NOMO-1 (cell line): ENCODE measurements around the gene COL5A3.
"Not testable (repeated sequence)": the region's sequence is repeated elsewhere in the genome, so short reads cannot be mapped to it uniquely, and the experiment has no call there.

Source experiments
- DNase-seq, 2 experiments: peaks; one replicate each; lab custom pipeline; 2025; ENCODE audit not compliant: unreplicated experiment in 2 of 2; lab: John Stamatoyannopoulos, UW

Gene COL5A3

DNA sequence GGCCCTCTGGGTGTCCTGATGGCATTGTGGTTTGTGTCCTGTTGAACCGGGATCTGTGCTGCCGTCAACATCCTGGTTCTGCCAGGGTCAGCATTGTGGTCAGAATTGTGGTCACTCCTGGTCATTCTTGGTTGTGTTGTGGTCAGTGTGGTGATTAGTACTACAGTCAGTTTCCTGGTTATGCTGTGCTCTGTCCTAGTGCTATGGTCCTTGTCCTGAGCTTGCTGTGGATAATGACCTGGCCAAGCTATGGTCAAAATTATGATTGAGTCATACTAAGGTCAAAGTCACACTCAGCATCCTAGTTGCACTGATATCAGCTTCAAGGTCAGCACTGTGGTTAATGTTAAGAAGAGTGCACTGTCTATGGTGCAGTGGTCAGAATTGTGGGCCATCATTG is 69.5 kb downstream of the COL5A3 start:
- DNase-seq = no peak

DNA sequence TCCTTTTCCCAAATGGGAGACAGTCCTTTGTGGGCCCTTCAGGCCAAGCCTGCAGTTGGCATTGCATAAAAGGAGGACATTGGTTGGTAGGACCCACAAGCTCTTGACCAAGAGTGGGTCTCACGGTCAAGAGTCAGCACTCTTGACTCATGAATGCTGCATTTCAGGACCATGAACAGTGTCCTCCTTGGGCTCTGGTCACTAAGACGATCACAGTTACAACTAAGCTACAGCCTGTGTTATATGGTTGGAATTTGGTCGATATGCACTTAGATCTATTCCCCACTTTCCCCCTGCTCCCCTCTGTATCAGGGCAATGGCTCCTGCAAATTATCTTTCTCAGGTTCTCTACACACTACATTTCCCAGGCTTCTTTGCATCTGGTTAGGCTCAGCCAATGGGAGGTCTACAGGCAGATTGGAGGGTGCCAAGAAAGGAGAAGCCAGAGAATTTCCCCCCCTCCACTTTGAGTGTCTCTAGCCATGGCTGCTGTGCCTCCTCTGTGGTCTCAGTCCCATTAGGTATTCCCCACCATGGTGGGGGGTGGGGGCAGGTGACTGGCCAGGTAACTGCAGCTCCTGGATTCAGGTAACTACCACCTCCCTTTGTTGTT is 70.9 kb downstream of the COL5A3 start:
- DNase-seq = no peak

DNA sequence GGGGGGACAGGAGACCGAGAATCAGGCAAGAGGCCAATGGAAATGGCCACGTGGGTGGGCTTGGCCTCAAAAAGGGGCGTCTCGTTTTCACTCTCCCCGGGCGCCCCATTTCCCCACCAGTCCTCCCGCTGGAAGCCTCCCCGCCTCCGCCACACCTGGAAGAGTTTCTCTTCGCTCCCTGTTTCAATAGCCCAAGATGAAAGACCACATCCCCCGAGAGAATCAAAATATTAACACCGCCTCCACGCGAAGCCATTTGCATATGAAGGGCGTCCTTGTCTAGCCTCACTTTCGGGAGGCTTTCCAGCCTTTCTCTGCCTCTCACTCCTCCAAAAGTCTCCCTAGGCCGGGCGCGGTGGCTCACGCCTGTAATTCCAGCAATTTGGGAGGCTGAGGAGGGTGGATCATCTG is 73.3 kb downstream of the COL5A3 start:
- no peak for DNase-seq

DNA sequence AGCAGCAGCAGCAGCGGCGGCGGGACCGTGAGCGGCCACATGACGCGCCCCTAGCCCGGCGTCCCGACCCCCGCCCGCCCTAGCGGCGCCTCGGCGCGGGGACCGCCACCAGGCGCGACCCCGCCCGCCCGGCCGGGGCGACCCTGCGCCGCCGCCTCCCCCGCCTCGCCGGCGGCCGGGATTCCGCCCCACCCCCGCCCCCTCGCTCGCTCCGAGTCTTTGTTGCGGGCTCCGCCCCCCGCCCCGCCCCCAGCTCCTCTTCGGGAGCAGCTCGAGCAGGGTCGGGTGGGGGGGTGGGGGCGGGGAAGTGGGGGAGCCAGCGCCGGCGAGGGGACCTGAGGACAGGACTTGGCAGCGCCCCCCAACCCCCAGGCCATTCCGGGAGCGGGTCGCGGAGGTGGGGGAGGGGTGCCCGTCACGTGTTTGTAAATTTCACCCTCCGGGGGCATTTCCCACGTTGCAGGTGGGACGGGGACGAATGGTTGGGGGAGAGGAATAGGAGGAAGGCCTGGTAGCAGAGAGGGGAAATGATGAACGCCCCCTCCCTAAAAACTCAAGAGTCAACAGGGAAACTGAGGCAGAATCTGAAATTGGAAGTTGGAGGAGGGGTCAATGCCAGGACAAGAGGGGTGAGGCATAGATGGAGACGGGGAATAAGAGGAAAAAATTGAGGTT is 73.8 kb downstream of the COL5A3 start, which contains the start of gene OLFM2:
OLFM2 (minus strand) TSS at position 190 of the 675 bp plus-strand sequence; CDS start at position 41, 149 bp downstream.
- no peak for DNase-seq

DNA sequence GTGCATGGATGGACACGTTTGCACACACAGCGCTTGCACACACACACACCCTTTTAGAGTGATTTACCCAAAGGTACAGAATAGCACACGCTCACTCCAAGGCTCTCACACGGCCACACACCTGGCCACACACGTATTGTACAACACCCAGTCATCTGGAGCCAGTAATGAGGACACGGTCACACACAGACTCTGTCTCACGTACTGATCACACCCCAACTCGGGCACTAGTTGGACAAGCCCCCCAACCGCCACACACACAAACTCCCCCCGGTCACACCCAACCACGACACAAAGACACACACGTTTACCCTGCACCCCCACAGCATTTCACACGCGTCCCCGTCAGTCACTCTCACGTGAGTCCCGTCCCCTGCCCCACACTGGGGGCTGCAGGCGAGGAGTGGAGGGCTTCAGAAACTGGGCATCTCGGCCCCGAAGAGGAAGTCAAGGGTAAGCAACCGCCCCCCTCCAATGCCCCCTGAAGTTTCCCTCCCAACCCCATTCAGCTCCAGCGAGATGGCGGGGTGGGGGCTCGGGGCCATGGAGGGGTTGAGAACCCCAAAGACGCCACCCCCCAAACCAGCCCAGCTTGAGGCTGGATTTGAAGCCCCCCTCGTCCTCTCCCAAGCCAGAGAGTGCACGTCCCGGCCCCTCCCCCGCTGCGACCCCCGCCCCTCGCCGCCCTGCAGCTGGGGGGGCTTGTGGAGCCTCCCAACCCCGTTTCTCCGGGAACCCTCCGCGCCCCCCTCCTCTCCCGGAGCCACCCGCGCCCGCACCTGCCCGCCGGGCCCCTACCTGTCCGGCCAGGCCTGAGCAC is 74.6 kb downstream of the COL5A3 start:
- no peak for DNase-seq

DNA sequence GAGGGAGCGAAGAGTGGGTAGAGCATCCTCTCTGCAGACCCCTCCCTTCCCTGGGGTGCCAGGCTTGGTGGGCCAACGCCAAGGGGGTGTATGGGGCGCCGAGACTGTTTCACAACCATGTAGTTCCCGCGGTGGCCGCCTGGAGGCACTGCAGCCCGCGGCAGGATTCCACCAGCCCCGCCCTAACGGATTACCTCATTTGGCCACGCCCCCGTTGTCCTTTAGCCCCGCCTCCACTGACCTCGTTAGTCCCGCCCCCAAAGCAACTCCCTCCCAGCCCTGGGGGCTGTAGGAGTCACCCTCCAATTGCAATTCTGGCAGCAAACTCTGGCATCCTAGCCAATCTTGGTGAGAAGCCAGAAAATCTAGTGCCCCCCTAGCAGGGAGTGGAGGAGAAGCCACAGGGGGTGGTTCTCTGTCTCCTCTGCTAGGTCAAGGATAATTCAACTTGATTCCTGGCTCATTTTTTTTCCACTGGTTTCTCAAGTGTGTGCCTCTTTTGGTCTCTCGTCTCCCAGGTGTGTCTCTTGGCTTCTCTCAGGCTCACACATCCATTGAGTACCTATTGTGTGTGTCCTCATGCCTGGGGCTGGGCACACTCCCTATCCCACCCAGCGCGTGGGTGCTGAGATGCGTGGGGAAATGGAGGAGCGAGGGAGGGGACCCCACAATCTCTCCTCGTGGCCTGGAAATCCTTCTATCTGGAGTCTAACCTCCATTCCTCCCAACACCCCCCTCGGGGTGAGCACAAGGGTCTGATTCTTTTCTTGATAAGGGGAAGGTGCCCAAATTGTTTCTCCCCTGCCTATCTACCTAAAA is 76.0 kb downstream of the COL5A3 start:
- DNase-seq = peak in 1 of 2 experiments; percentile 10

DNA sequence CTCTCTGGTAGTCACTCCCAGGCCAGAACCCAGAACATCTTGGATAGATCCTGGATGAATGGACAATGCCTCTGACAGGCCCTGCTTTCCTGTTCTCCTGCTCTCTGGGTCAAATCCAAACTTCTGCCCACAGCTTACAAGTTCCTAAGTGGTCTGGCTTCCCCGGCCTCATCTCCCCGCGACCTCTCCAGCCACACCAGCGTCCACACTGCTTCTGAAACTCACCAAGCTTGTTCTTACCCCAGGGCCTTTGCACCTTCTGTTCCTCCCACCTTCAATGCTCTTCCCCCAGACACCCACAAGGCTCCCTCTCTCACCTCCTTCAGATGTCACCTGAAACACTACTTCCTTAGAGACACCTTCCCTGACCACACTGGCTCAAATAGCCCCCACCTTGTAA is 77.5 kb downstream of the COL5A3 start:
- DNase-seq = no peak

DNA sequence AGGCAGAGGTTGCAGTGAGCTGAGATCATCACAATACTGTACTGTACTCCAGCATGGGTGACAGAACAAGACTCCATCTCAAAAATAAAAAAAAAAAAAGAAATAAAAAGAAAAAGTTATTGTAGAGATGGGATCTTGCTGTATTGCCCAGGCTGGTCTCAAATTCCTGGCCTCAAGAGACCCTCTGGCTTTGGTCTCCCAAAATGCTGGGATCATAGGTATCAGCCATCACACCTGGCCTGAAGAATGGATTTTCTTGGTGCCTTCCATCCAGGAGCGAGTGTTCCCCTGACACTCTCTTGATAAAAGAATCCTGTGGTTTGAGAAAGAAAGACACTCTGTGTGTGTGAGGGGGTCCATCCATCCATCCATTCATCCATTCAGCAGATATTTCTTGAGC is 78.7 kb downstream of the COL5A3 start:
- no peak for DNase-seq

DNA sequence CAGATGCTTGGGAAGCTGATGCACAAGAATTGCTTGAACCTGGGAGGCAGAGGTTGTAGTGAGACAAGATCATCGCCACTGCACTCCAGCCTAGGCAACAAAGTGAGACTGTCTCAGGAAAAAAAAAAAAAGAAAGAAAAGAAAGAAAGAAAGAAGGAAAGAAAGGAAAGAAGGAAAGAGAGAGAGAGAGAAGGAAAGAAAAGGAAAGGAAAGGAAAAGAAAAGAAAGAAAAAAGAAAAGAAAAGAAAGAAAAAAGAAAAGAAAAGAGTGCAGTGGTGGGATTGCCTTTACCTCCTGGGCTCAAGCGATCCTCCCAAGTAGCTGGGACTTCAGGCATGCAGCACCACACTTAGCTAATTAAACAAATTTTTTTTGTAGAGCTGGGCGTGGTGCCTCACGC is 86.9 kb downstream of the COL5A3 start:
- no peak for DNase-seq

DNA sequence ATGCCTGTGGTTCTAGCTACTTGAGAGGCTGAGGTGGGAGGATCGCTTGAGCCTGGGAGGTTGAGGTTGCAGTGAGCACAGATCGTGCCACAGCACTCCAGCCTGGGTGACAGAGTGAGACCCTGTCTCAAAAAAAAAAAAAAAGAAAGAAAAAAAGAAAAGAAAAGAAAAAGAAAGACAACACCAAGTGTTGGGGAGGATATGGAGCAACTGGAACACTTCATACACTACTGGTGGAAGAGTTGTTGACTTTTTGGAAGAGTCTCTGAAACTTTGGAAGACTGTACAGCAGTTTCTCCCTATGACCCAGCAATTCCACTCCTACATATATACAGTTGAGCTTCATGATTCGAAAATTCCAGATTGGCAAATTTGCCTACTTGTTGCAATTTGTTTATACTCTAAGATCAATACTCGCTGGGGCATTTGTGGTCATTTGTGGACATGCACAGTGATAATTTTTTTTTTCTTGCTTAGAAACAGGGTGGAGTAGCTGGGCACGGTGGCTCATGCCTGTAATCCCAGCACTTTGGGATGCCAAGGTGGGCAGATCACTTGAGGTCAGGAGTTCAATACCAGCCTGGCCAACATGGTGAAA is 87.4 kb downstream of the COL5A3 start:
- not testable (repeated sequence) for DNase-seq

DNA sequence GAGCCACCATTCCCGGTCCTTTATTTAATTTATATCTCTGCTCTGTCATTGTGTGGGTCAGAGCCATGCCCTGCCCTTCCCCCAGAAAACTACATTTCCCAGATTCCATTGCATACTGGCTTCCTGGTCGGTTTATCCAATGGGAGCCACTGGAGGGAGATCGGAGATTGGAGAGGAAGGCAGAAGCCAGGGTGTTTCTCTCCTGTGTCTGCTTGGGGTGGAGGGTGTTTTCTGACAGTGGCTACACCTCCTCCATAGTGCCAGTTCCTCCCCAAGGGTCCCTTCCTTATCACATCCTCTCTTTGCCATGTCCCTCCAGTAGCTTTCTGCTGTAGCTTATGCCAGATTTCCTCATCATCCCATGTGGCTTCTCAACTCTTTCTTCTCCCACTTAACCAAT is 93.0 kb downstream of the COL5A3 start:
- peak in 1 of 2 experiments; percentile 7 for DNase-seq

DNA sequence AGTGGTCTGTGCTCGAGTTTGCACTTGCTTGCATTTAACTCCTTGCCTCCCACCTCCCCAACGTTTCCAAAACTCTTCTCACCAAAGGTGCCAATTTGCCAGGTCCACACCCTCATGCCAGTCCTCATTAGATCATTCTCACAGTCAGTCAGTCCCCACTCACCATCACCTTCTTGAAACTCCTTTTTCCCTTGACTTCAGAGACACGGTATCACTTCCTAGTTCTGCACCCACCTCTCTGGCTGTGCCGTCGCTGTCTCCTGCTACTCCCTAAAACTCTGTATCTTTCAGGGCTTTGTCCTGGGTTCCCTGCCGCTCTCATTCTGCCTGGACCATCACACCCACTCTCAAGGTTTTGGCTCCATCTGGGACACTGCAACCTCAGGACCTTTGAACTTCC is 93.6 kb downstream of the COL5A3 start:
- DNase-seq = no peak

DNA sequence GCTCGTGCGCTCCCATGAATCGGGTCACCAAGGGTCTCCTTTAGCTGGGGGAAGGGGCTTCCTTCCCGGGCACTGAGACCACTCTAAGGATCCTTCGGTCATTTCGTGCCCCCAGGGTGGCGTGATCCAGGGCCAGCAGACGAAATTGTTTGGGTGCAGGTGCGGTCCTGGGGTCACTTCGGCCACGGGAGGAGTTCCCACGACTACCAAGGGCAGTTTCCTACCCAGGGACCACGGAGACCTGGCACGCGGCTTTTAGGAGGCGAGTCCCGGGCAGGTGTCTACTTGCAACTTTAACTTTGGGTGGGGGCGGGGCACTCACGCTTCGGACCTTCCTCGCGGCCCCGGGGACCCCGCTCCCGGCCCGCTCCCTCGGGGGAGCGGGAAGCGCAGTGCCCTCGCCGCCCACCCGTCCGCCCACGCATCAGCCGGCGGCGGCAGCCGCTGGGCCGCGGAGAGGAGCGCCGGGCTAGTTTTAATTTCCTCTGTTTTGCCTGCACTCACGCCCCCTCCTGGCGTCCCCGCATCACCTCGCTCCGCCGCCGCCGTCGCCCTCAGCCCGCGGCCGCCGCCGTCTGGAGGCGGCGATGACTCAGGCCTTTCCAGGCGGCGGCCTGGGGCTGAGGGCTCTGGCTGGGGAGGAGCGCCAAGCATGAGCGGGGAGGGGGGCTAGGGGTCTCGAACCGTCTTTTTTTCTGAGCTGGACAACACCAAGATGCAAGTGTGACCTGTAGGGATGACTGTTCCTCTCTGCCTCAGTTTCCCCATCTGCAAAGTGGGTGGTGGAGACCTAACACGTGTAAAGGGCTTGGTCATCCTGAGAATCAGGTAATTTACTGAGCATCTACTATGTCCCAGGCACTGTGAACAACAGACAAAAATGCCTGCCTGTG is 95.7 kb downstream of the COL5A3 start:
- peak; percentile 86 to 87 for DNase-seq

DNA sequence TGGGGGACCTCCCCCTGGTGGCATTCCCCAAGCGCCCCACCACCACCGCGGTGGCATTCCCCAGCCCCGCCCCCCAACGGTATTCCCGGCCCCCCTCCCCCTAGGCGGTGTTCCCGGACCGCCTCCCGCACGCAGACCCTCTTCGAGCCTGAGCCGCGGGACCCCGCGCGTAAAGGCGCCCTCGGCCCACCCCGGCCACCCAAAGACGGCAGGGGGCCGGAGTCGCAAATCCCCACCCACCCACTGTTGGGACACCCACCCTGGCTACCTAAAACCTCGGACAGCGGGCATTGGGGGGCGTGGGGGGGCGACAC is 96.3 kb downstream of the COL5A3 start:
- DNase-seq = no peak

DNA sequence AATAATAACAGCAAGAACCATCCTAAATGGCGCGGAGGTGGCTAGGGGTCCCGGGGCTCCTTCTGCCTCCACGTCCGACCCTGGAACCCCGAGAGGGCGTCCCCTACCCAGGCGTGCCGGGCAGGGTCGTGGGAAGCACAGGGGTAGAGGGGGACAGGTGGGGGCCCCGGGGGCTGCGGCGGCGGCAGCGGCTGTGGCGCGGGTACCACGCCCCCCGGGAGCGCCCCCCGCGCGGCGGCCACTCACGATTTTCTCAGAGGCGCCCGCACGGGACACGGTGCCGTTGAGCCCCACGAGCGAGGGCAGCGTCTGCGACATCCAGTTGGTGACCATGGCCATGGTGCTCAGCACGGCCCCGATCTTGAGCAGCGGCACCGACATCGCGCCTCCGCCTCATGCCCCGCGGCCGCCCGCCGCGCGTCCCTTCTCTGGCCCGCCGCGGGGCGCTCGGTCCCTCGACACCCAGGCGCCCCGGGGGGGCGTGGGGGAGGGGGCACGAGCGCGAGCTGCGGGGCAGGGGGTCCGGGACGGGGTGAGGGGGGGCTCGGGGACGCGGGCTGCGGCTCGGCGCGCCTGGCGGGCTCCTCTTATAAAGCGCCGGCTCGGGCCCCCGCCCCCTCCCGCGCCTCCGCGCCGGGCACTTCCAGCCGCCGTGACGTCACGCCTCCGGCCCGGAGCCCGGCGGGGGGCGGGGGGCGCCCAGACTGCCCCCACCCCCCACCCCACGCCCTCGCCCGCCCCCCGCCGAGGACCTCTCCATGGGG is 96.9 kb downstream of the COL5A3 start:
- no peak for DNase-seq

DNA sequence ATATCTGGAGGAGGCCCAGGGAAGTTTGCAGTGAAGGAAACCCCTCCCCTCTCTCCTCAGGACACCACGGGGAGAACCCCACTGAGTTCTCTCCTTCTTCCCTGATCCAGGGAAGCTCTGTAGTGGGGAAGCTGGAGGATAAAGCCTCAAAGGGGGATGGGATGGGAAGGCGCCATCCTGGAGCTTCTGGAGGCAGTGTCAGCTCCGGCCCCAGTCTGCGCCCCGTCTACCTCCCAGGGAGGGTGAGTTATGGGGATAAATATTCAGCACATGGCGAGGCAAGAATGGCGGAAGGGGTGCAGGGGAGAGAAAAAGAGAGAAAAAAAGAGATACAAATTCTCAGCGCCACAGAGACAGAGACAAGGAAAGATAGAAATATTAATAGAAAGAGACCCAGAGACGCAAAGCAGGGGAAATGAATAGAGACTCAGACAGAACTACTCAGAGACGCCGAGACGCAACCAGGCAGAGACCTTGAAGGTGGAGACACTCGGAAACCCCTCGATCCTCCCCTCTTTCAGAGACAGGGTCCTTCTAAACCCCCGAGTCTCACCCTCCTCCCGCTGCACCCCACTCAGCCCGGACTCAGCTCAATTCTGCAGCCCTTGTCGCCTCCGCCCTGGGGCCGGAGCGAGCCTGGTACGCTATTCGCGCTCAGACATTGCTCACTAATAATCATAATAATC is 97.6 kb downstream of the COL5A3 start:
- DNase-seq = no peak

DNA sequence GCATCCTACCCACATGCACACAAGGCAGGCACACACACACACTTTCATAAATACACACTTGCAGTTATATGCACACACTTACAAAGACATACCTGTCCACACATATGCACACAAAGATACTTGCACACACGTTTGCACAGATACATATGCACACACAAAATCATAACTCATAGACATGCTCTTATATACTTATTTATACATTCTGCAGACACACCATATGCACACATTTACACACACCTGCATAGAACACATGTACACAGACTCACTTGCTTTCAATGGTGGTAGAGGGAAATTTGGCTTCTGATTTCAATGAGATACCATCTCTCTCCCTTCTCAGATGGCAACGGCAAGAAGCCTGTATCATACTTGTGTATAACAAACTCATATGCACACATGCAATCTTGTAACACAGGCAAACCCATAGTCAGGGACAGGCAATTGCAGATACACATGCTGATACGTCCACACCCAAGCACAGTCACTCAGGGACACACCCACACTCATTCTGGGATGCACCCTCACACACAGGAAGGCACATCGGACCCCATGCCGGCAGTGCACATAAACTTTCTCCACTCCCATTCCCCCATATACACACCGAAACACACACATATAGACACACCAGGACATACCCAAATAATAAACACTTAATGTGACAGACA is 98.6 kb downstream of the COL5A3 start:
- DNase-seq = no peak

DNA sequence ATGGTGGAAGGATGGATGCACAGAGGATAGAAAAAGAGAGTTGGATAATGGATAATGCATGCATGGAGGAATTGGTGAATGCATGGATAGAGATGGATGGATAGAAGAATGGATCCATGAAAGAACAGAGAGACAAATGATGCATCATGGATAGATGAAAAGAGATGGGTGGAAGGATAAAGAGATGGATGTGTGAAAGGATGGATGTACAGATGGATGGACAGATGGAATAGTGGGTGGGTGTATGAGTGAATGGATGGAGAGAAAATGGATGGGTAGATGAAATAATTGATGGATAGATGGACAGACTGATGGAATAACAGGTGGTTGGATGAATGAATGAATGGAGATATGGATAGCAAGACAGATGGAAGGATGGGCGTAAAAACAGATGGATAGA is 99.7 kb downstream of the COL5A3 start:
- no peak for DNase-seq
